Astrocyte (in vitro differentiated cells and primary cell): Measurements from ENCODE around the gene PIM3. TPM values are rescaled to one million over a fixed set of nuclear protein-coding genes. Genes with fewer than 3 reads are reported as not detected.

Source experiments
- DNase-seq: peaks from one replicate; pipeline ENCODE4 v3.0.0-alpha.2; 2010; ENCODE audit warnings: low read depth
- FAIRE-seq: peaks from 2 replicates; lab custom pipeline; 2011; peaks lifted over from hg19 to GRCh38; lab: Jason Lieb, UNC
- H2AFZ ChIP-seq: 2 replicates; pipeline ENCODE4 v1.6.0; 2012; ENCODE audit warnings: low read depth, low read length, inconsistent platforms
- H3K27ac ChIP-seq: 2 replicates; pipeline ENCODE4 v1.5.1; 2011; ENCODE audit warnings: low read depth, low read length, inconsistent platforms
- H3K27me3 ChIP-seq: 2 replicates; pipeline ENCODE4 v1.6.0; 2011; ENCODE audit warnings: low read length, inconsistent platforms; ENCODE audit not compliant: insufficient read depth
- H3K36me3 ChIP-seq: 2 replicates; pipeline ENCODE4 v1.5.1; 2011; ENCODE audit warnings: low read length, inconsistent platforms; ENCODE audit not compliant: insufficient read depth
- H3K4me1 ChIP-seq: 2 replicates; pipeline ENCODE4 v1.5.1; 2011; ENCODE audit warnings: low read length, inconsistent platforms; ENCODE audit not compliant: insufficient read depth
- H3K4me2 ChIP-seq: 2 replicates; pipeline ENCODE4 v1.6.0; 2012; ENCODE audit warnings: low read length, inconsistent platforms
- H3K4me3 ChIP-seq: 2 replicates; pipeline ENCODE4 v1.5.1; 2011; ENCODE audit warnings: low read depth, mild to moderate bottlenecking, low read length, inconsistent platforms; ENCODE audit not compliant: insufficient read depth
- H3K79me2 ChIP-seq: 2 replicates; pipeline ENCODE4 v1.6.0; 2012; ENCODE audit warnings: mild to moderate bottlenecking, low read length, inconsistent platforms; ENCODE audit not compliant: insufficient read depth
- H3K9ac ChIP-seq: 2 replicates; pipeline ENCODE4 v1.6.0; 2012; ENCODE audit warnings: mild to moderate bottlenecking, low read length, inconsistent platforms
- H3K9me3 ChIP-seq: 2 replicates; pipeline ENCODE4 v1.5.1; 2012; ENCODE audit warnings: low read depth, mild to moderate bottlenecking, low read length, inconsistent platforms; ENCODE audit not compliant: insufficient read depth
- H4K20me1 ChIP-seq: 2 replicates; pipeline ENCODE4 v1.6.0; 2012; ENCODE audit warnings: low read length, inconsistent platforms; ENCODE audit not compliant: insufficient read depth
- H3K27ac Mint-ChIP-seq: one replicate; pipeline ENCODE4 v1.8.0; 2021; ENCODE audit warnings: mild to moderate bottlenecking, mixed read lengths; ENCODE audit not compliant: unreplicated experiment
- H3K27me3 Mint-ChIP-seq: one replicate; pipeline ENCODE4 v1.8.0; 2021; ENCODE audit warnings: low read depth, mixed read lengths; ENCODE audit not compliant: unreplicated experiment
- H3K36me3 Mint-ChIP-seq: one replicate; pipeline ENCODE4 v1.8.0; 2021; ENCODE audit warnings: low read depth, mixed read lengths; ENCODE audit not compliant: unreplicated experiment
- H3K4me1 Mint-ChIP-seq: one replicate; pipeline ENCODE4 v1.8.0; 2021; ENCODE audit warnings: low read depth, mixed read lengths; ENCODE audit not compliant: unreplicated experiment
- H3K4me3 Mint-ChIP-seq: one replicate; pipeline ENCODE4 v1.8.0; 2021; ENCODE audit warnings: mild to moderate bottlenecking, moderate library complexity, mixed read lengths; ENCODE audit not compliant: unreplicated experiment
- H3K9me3 Mint-ChIP-seq: one replicate; pipeline ENCODE4 v1.8.0; 2021; ENCODE audit warnings: mild to moderate bottlenecking, mixed read lengths; ENCODE audit not compliant: unreplicated experiment
- CTCF ChIP-seq: IDR thresholded peaks from 2 replicates; pipeline ENCODE4 v1.5.1; 2011; ENCODE audit warnings: low read depth, mild to moderate bottlenecking, inconsistent platforms, low read length, moderate library complexity; ENCODE audit not compliant: insufficient read depth
- EZH2 ChIP-seq: IDR thresholded peaks from 2 replicates; pipeline ENCODE4 v1.6.1; 2012; ENCODE audit warnings: mild to moderate bottlenecking, low read length, inconsistent platforms; ENCODE audit not compliant: insufficient read depth
- total RNA-seq: library from RNA; stranded (reverse); gene quantifications from 2 replicates; pipeline ENCODE4 v1.2.1, GENCODE V29; 2021

The PIM3 gene
- total RNA-seq, 1 donor from 2014 or later, result 15.5 TPM

- peak overlapping the region; percentile 54 for H3K4me3 Mint-ChIP-seq
Observed at GRCh38 chr22:49962751-49963646, 2.4 kb downstream of the PIM3 start.

GRCh38 chr22:49963647-49964026 is 3.1 kb downstream of the PIM3 start:
- H3K36me3 ChIP-seq, result peaks cover 2% of the 10 kb centered on the region
- FAIRE-seq, result no peak
- Mint-ChIP-seq H3K9me3 (no peaks in the 10 kb centered on the region), H3K27ac (peak overlapping the region; percentile 66), H3K4me3 (peak overlapping the region; percentile 50), H3K27me3 (no peaks in the 10 kb centered on the region), H3K4me1 (peaks cover 3% of the 10 kb centered on the region), H3K36me3 (peaks cover 4% of the 10 kb centered on the region)
- TF ChIP-seq CTCF (no peak), EZH2 (no peak)
- no peak overlapping the region for H2AFZ ChIP-seq
- H3K4me1 ChIP-seq, result peaks cover 31% of the 10 kb centered on the region
- H4K20me1 ChIP-seq, result peaks cover 55% of the 10 kb centered on the region
- peak overlapping the region; percentile 85 for H3K4me2 ChIP-seq
- H3K9ac ChIP-seq, result peak overlapping the region; percentile 87
- peaks cover 38% of the 10 kb centered on the region for H3K79me2 ChIP-seq
- DNase-seq, result no peak
- no peaks in the 10 kb centered on the region for H3K9me3 ChIP-seq
- no peak overlapping the region for H3K4me3 ChIP-seq
- H3K27me3 ChIP-seq, result no peaks in the 10 kb centered on the region
- H3K27ac ChIP-seq, result no peak overlapping the region

More at GRCh38 chr22:49962751-49963646, 2.4 kb downstream of the PIM3 start:
- peaks cover 4% of the 10 kb centered on the region for H3K36me3 Mint-ChIP-seq
- Histone ChIP-seq H3K27ac (peak overlapping the region; percentile 84), H3K4me1 (peaks cover 31% of the 10 kb centered on the region), H2AFZ (peak overlapping the region; percentile 36), H3K4me2 (peak overlapping the region; percentile 85), H3K9ac (peak overlapping the region; percentile 87), H4K20me1 (peaks cover 53% of the 10 kb centered on the region), H3K79me2 (peaks cover 38% of the 10 kb centered on the region), H3K9me3 (no peaks in the 10 kb centered on the region), H3K27me3 (no peaks in the 10 kb centered on the region), H3K4me3 (peak overlapping the region; percentile 43), H3K36me3 (peaks cover 2% of the 10 kb centered on the region)
- H3K9me3 Mint-ChIP-seq, result no peaks in the 10 kb centered on the region
- peaks cover 3% of the 10 kb centered on the region for H3K4me1 Mint-ChIP-seq
- no peak for FAIRE-seq
- no peak overlapping the region for H3K27ac Mint-ChIP-seq
- peaks cover 2% of the 10 kb centered on the region for H3K27me3 Mint-ChIP-seq
- TF ChIP-seq CTCF (no peak), EZH2 (no peak)
- DNase-seq, result no peak
